Measurements from ENCODE around the gene CHCHD2.

GRCh38 chr7:56087445-56087844, 18.8 kb downstream of the CHCHD2 start:
- TF ChIP-seq CTCF (IDR thresholded peaks at IDR 0.05 in 2 of 3, conservative IDR thresholded peaks at IDR 0.05 in 1 of 3; ENCODE audit: borderline replicate concordance in 1 of 3, insufficient read depth in 1 of 3, low read depth in 2 of 3, low read length in 2 of 3): no peak
- no peak for TF ChIP-seq YY1 (IDR thresholded peaks at IDR 0.05; ENCODE audit: extremely low read depth, insufficient replicate concordance, low read depth, low read length)
- TF ChIP-seq EZH2phosphoT487 (IDR thresholded peaks at IDR 0.05; ENCODE audit: borderline replicate concordance): no peak
- TF ChIP-seq REST (IDR thresholded peaks at IDR 0.05; ENCODE audit: low read depth): no peak
- TF ChIP-seq EGR1 (IDR thresholded peaks at IDR 0.05; ENCODE audit: low read depth): no peak
- no peak for TF ChIP-seq SRF (IDR thresholded peaks at IDR 0.05; ENCODE audit: low read depth)

Data from HCT116 (cell line).